ENCODE results near the gene CNBD2. TPM values are rescaled to one million over a fixed set of nuclear protein-coding genes. Genes with fewer than 3 reads are reported as not detected.
"Not testable (repeated sequence)": the region's sequence is repeated elsewhere in the genome, so short reads cannot be mapped to it uniquely, and the experiment has no call there.

CNBD2 gene
- total and polyA plus RNA-seq, 4 donors, result 1.7 to 13.6 (median 5.4) TPM

GRCh38 chr20:36049408-36049807 is 81.0 kb downstream of the CNBD2 start:
- H3K27ac ChIP-seq (ENCODE audit: low read depth in 1 of 2, low read length in 1 of 2); H3K36me3 ChIP-seq (ENCODE audit: control insufficient read depth in 4 of 4, insufficient read depth in 4 of 4, low read length in 4 of 4); H3K27me3 ChIP-seq (ENCODE audit: control insufficient read depth in 3 of 3, insufficient read depth in 3 of 3, low read length in 2 of 3); H3K9me3 ChIP-seq (ENCODE audit: control insufficient read depth in 4 of 4, insufficient read depth in 3 of 4, low read length in 3 of 4); ATAC-seq (ENCODE audit: insufficient read depth, low FRiP score); H3K4me1 ChIP-seq (ENCODE audit: control insufficient read depth in 5 of 5, insufficient read depth in 5 of 5, low read length in 5 of 5); H3K9ac ChIP-seq (ENCODE audit: insufficient read depth in 1 of 2, low read length in 2 of 2); DNase-seq; H3K4me3 ChIP-seq: not testable (repeated sequence)
- 2 to 3% methylated on average over 2 of the region's 2 CpGs for WGBS, 2 donors

- H3K36me3 ChIP-seq (ENCODE audit: control insufficient read depth in 4 of 4, insufficient read depth in 4 of 4, low read length in 4 of 4), result peaks cover 0 to 3% (median 0%) of the 10 kb centered on the region in 4 donors
- peak overlapping the region; percentile 100 for H3K4me3 ChIP-seq
- peak overlapping the region; percentile 68 to 74 for H3K9ac ChIP-seq (ENCODE audit: insufficient read depth in 1 of 2, low read length in 2 of 2)
- peaks cover 3 to 7% (median 5%) of the 10 kb centered on the region in 5 donors for H3K4me1 ChIP-seq (ENCODE audit: control insufficient read depth in 5 of 5, insufficient read depth in 5 of 5, low read length in 5 of 5)
- 0 to 1% methylated on average over 62 to 75 of the region's 75 CpGs for WGBS, 2 donors
- TF ChIP-seq CTCF (IDR thresholded peaks at IDR 0.05; ENCODE audit: control extremely low read depth, extremely low read depth), result no peak
- H3K27ac ChIP-seq (ENCODE audit: low read depth in 1 of 2, low read length in 1 of 2), result peak overlapping the region; percentile 97 to 98
- H3K27me3 ChIP-seq (ENCODE audit: control insufficient read depth in 3 of 3, insufficient read depth in 3 of 3, low read length in 2 of 3), result no peaks in the 10 kb centered on the region
- ATAC-seq (ENCODE audit: insufficient read depth, low FRiP score), result peak; percentile 98
- peak; percentile 91 to 94 (median 94) for DNase-seq
- no peaks in the 10 kb centered on the region for H3K9me3 ChIP-seq (ENCODE audit: control insufficient read depth in 4 of 4, insufficient read depth in 3 of 4, low read length in 3 of 4)
These were observed 82.3 kb downstream of the CNBD2 start for GRCh38 chr20:36050436-36051317.

GRCh38 chr20:36051318-36052116 is 83.1 kb downstream of the CNBD2 start:
- H3K9me3 ChIP-seq (ENCODE audit: control insufficient read depth in 4 of 4, insufficient read depth in 3 of 4, low read length in 3 of 4), result no peaks in the 10 kb centered on the region
- ATAC-seq (ENCODE audit: insufficient read depth, low FRiP score), result no peak
- H3K27me3 ChIP-seq (ENCODE audit: control insufficient read depth in 3 of 3, insufficient read depth in 3 of 3, low read length in 2 of 3), result no peaks in the 10 kb centered on the region
- peaks cover 0 to 3% (median 0%) of the 10 kb centered on the region in 4 donors for H3K36me3 ChIP-seq (ENCODE audit: control insufficient read depth in 4 of 4, insufficient read depth in 4 of 4, low read length in 4 of 4)
- peak overlapping the region in 1 of 2 donors; percentile 51 for H3K9ac ChIP-seq (ENCODE audit: insufficient read depth in 1 of 2, low read length in 2 of 2)
- peak overlapping the region; percentile 97 to 98 for H3K27ac ChIP-seq (ENCODE audit: low read depth in 1 of 2, low read length in 1 of 2)
- H3K4me1 ChIP-seq (ENCODE audit: control insufficient read depth in 5 of 5, insufficient read depth in 5 of 5, low read length in 5 of 5), result peaks cover 0 to 7% (median 5%) of the 10 kb centered on the region in 5 donors
- TF ChIP-seq CTCF (IDR thresholded peaks at IDR 0.05; ENCODE audit: control extremely low read depth, extremely low read depth), result no peak
- peak overlapping the region; percentile 100 for H3K4me3 ChIP-seq
- DNase-seq, result peak in 2 of 3 donors; percentile 14 to 41
- WGBS, 2 donors, result 73 to 81% methylated on average over 13 of the region's 13 CpGs

- Histone ChIP-seq H3K9ac (ENCODE audit: insufficient read depth in 1 of 2, low read length in 2 of 2) (no peak overlapping the region), H3K4me3 (no peak overlapping the region), H3K9me3 (ENCODE audit: control insufficient read depth in 4 of 4, insufficient read depth in 3 of 4, low read length in 3 of 4) (no peaks in the 10 kb centered on the region), H3K27me3 (ENCODE audit: control insufficient read depth in 3 of 3, insufficient read depth in 3 of 3, low read length in 2 of 3) (no peaks in the 10 kb centered on the region), H3K36me3 (ENCODE audit: control insufficient read depth in 4 of 4, insufficient read depth in 4 of 4, low read length in 4 of 4) (peaks cover 0 to 3% (median 0%) of the 10 kb centered on the region in 4 donors), H3K27ac (ENCODE audit: low read depth in 1 of 2, low read length in 1 of 2) (no peak overlapping the region), H3K4me1 (ENCODE audit: control insufficient read depth in 5 of 5, insufficient read depth in 5 of 5, low read length in 5 of 5) (peaks cover 0 to 7% (median 3%) of the 10 kb centered on the region in 5 donors)
- ATAC-seq (ENCODE audit: insufficient read depth, low FRiP score) (no peak), DNase-seq (no peak)
- 91 to 92% methylated on average over 6 of the region's 6 CpGs for WGBS, 2 donors
- no peak for TF ChIP-seq CTCF (IDR thresholded peaks at IDR 0.05; ENCODE audit: control extremely low read depth, extremely low read depth)
These were observed 83.7 kb downstream of the CNBD2 start for GRCh38 chr20:36052117-36052513.

GRCh38 chr20:36053863-36054518 is 85.6 kb downstream of the CNBD2 start:
- not testable (repeated sequence) for H3K27me3 ChIP-seq (ENCODE audit: control insufficient read depth in 3 of 3, insufficient read depth in 3 of 3, low read length in 2 of 3); H3K27ac ChIP-seq (ENCODE audit: low read depth in 1 of 2, low read length in 1 of 2); H3K9ac ChIP-seq (ENCODE audit: insufficient read depth in 1 of 2, low read length in 2 of 2); ATAC-seq (ENCODE audit: insufficient read depth, low FRiP score); H3K4me1 ChIP-seq (ENCODE audit: control insufficient read depth in 5 of 5, insufficient read depth in 5 of 5, low read length in 5 of 5); H3K4me3 ChIP-seq; DNase-seq; H3K36me3 ChIP-seq (ENCODE audit: control insufficient read depth in 4 of 4, insufficient read depth in 4 of 4, low read length in 4 of 4); H3K9me3 ChIP-seq (ENCODE audit: control insufficient read depth in 4 of 4, insufficient read depth in 3 of 4, low read length in 3 of 4)
- WGBS, 2 donors, result 89 to 92% methylated on average over 9 of the region's 9 CpGs
